HepG2 (cell line): ENCODE results near the gene CCDC154. TPM values are rescaled to one million over a fixed set of nuclear protein-coding genes. Genes with fewer than 3 reads are reported as not detected.

ENCODE experiments used
- AGO2 ChIP-seq: fragments of 200-400 bp; formaldehyde crosslinking; optimal IDR thresholded peaks from 2 replicates; pipeline ENCODE3; 2017; ENCODE audit warnings: mild to moderate bottlenecking, low read depth, low read length, moderate library complexity
- ARID3A ChIP-seq: IDR thresholded peaks from 2 replicates; pipeline ENCODE4 v1.6.1; 2012; ENCODE audit warnings: low read depth, low read length, improper control_type of control experiment
- EEA1 ChIP-seq: sonication (generic); formaldehyde crosslinking; IDR thresholded peaks from 2 replicates; pipeline ENCODE4 v1.5.1; 2020; ENCODE audit warnings: mild to moderate bottlenecking, missing genetic modification reagents, borderline replicate concordance
- HNRNPL ChIP-seq: fragments of 200-400 bp; formaldehyde crosslinking; IDR thresholded peaks from 2 replicates; pipeline ENCODE4 v1.6.1; 2017; ENCODE audit warnings: mild to moderate bottlenecking, low read depth, low read length
- KLF12 ChIP-seq: sonication (generic); formaldehyde crosslinking; IDR thresholded peaks from 2 replicates; pipeline ENCODE4 v1.4.0; 2020; ENCODE audit warnings: missing genetic modification reagents, borderline replicate concordance
- NFYB ChIP-seq: sonication (generic); formaldehyde crosslinking; IDR thresholded peaks from 2 replicates; pipeline ENCODE4 v1.4.0; 2020; ENCODE audit warnings: missing genetic modification reagents
- PCBP2 ChIP-seq: fragments of 200-400 bp; formaldehyde crosslinking; optimal IDR thresholded peaks from 2 replicates; pipeline ENCODE3; 2018; ENCODE audit warnings: low read length, low read depth; ENCODE audit not compliant: poor library complexity, severe bottlenecking
- PRDM10 ChIP-seq: sonication (generic); formaldehyde crosslinking; IDR thresholded peaks from 2 replicates; pipeline ENCODE4 v1.4.0; 2020; ENCODE audit warnings: low read depth, missing genetic modification reagents
- TBP ChIP-seq: sonication (generic); formaldehyde crosslinking; IDR thresholded peaks from 2 replicates; pipeline ENCODE4 v1.5.0; 2020; ENCODE audit warnings: missing genetic modification reagents
- TBX3 ChIP-seq: fragments of 450-650 bp; IDR thresholded peaks from 2 replicates; pipeline ENCODE4 v1.6.1; 2017; ENCODE audit warnings: antibody characterized with exemption, mild to moderate bottlenecking, inconsistent platforms, borderline replicate concordance
- ZBTB7A ChIP-seq: sonication (generic); formaldehyde crosslinking; IDR thresholded peaks from 2 replicates; pipeline ENCODE4 v1.8.0; 2022; ENCODE audit warnings: mild to moderate bottlenecking, missing genetic modification reagents
- ZMYM4 ChIP-seq: sonication (generic); formaldehyde crosslinking; IDR thresholded peaks from 2 replicates; pipeline ENCODE4 v1.8.1; 2023; ENCODE audit warnings: mild to moderate bottlenecking, missing genetic modification reagents
- ZNF337 ChIP-seq: sonication (generic); formaldehyde crosslinking; IDR thresholded peaks from 2 replicates; pipeline ENCODE4 v1.5.1; 2020; ENCODE audit warnings: missing genetic modification reagents, low read depth, mild to moderate bottlenecking, borderline replicate concordance
- ZNF562 ChIP-seq: sonication (generic); formaldehyde crosslinking; IDR thresholded peaks from 2 replicates; pipeline ENCODE4 v1.8.0; 2022; ENCODE audit warnings: missing genetic modification reagents, borderline replicate concordance
- ZNF740 ChIP-seq: sonication (generic); formaldehyde crosslinking; IDR thresholded peaks from 2 replicates; pipeline ENCODE4 v1.4.0; 2020; ENCODE audit warnings: missing genetic modification reagents
- polyA plus RNA-seq, 8 experiments: library from polyadenylated mRNA; depleted of rRNA in 3 of 8; stranded (reverse) in 7 of 8; unstranded in 1 of 8; fragments of >200 nt; fragmentation: Illumina TruSeq in 4 of 8; extraction: Trizol in 4 of 8; gene quantifications; 2 replicates each; pipeline versions ENCODE4 v1.2.1 to v1.2.3, GENCODE V29; 2011 to 2016; ENCODE audit warnings: low read depth in 4 of 8, missing spikeins in 1 of 8, mixed read lengths in 1 of 8; ENCODE audit not compliant: insufficient read depth in 1 of 8
- total RNA-seq, 5 experiments: library from RNA; depleted of rRNA; stranded (reverse); fragments of >200 nt; fragmentation: Illumina TruSeq; extraction: Trizol; gene quantifications; 2 replicates each; pipeline ENCODE4 v1.2.3, GENCODE V29; 2016; ENCODE audit warnings: low read depth in 1 of 5
- TF ChIP-seq, protein P1 (sequence below): fragments of 450-650 bp; IDR thresholded peaks from 2 replicates; pipeline ENCODE4 v1.6.1; 2017; ENCODE audit warnings: mild to moderate bottlenecking
- TF ChIP-seq, protein P2 (sequence below): sonication (generic); formaldehyde crosslinking; IDR thresholded peaks from 2 replicates; pipeline ENCODE4 v1.5.0; 2020; ENCODE audit warnings: missing genetic modification reagents
- TF ChIP-seq, protein P3 (sequence below), 2 experiments: fragments of 450-650 bp in 1 of 2; sonication (generic) in 1 of 2; formaldehyde crosslinking; IDR thresholded peaks; 2 replicates each; pipeline versions ENCODE4 v1.5.0 to v1.8.0; 2020 to 2022; ENCODE audit warnings: mild to moderate bottlenecking in 1 of 2, missing genetic modification reagents in 1 of 2

CCDC154 gene
- total and polyA plus RNA-seq, 2 of the 13 experiments (the other 11 are each of a cell fraction or from before 2014, with no cell fraction given) = 0.92 to 1.5 TPM

- TF ChIP-seq PRDM10 (CRISPR knock-in tag) (no peak), PCBP2 (no peak), ZBTB7A (CRISPR knock-in tag) (peak; percentile 86; the same call in 1 of the 2 replicates), HNRNPL (peak; percentile 81), EEA1 (no peak), TBP (CRISPR knock-in tag) (no peak), KLF12 (CRISPR knock-in tag) (no peak), TBX3 (peak; percentile 61; the same call in 1 of the 2 replicates), AGO2 (no peak), ZMYM4 (CRISPR knock-in tag) (no peak; the same call in none of the 2 replicates), NFYB (peak; percentile 27; the same call in 1 of the 2 replicates), ARID3A (no peak), ZNF740 (CRISPR knock-in tag) (no peak), ZNF337 (CRISPR knock-in tag) (no peak), ZNF562 (CRISPR knock-in tag) (no peak)
- TF ChIP-seq, protein P1, sequence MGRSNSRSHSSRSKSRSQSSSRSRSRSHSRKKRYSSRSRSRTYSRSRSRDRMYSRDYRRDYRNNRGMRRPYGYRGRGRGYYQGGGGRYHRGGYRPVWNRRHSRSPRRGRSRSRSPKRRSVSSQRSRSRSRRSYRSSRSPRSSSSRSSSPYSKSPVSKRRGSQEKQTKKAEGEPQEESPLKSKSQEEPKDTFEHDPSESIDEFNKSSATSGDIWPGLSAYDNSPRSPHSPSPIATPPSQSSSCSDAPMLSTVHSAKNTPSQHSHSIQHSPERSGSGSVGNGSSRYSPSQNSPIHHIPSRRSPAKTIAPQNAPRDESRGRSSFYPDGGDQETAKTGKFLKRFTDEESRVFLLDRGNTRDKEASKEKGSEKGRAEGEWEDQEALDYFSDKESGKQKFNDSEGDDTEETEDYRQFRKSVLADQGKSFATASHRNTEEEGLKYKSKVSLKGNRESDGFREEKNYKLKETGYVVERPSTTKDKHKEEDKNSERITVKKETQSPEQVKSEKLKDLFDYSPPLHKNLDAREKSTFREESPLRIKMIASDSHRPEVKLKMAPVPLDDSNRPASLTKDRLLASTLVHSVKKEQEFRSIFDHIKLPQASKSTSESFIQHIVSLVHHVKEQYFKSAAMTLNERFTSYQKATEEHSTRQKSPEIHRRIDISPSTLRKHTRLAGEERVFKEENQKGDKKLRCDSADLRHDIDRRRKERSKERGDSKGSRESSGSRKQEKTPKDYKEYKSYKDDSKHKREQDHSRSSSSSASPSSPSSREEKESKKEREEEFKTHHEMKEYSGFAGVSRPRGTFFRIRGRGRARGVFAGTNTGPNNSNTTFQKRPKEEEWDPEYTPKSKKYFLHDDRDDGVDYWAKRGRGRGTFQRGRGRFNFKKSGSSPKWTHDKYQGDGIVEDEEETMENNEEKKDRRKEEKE = no peak
- TF ChIP-seq, protein P2, sequence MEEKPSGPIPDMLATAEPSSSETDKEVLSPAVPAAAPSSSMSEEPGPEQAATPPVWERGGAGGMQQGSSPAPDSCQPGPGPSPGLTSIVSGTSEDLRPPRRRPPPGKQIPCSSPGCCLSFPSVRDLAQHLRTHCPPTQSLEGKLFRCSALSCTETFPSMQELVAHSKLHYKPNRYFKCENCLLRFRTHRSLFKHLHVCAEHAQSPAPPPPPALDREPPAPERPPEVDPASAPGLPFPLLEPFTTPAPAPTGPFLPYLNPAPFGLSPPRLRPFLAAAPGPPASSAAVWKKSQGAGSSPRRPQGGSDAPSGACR (CRISPR knock-in tag) = no peak
- TF ChIP-seq, protein P3, sequence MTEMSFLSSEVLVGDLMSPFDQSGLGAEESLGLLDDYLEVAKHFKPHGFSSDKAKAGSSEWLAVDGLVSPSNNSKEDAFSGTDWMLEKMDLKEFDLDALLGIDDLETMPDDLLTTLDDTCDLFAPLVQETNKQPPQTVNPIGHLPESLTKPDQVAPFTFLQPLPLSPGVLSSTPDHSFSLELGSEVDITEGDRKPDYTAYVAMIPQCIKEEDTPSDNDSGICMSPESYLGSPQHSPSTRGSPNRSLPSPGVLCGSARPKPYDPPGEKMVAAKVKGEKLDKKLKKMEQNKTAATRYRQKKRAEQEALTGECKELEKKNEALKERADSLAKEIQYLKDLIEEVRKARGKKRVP (CRISPR knock-in tag; IDR thresholded peaks at IDR 0.05) = 0 out of 4 replicates have a peak, but pooled peaks of 1 of the 2 experiments have one; percentile 22
These were observed 13.4 kb downstream of the CCDC154 start, which contains the start of gene PERCC1 (continued) for GRCh38 chr16:1430759-1431496.
